Spinal cord (tissue), 10 donors: ENCODE data around the gene TUBGCP3. TPM values are rescaled to one million over a fixed set of nuclear protein-coding genes. Genes with fewer than 3 reads are reported as not detected.

Experiments used
- DNase-seq, 6 donors: peaks; one replicate each; pipeline versions ENCODE4 v3.0.0 to v3.0.0-alpha.2; 2013 to 2015; ENCODE audit warnings: low spot score in 6 of 6, low read depth in 4 of 6
- H3K27ac ChIP-seq: one replicate; pipeline ENCODE4 v1.5.1; 2013; ENCODE audit warnings: low read depth, low read length, control low read depth
- H3K27me3 ChIP-seq: one replicate; pipeline ENCODE4 v1.6.1; 2013; ENCODE audit warnings: low read length; ENCODE audit not compliant: control insufficient read depth, insufficient read depth
- H3K36me3 ChIP-seq: one replicate; pipeline ENCODE4 v1.6.1; 2013; ENCODE audit warnings: low read length; ENCODE audit not compliant: control insufficient read depth, insufficient read depth
- H3K4me1 ChIP-seq: one replicate; pipeline ENCODE4 v1.6.1; 2013; ENCODE audit warnings: low read length; ENCODE audit not compliant: control insufficient read depth, insufficient read depth
- H3K4me3 ChIP-seq: one replicate; pipeline ENCODE4 v1.5.1; 2013; ENCODE audit warnings: low read depth, low read length, control low read depth
- H3K9me3 ChIP-seq: one replicate; pipeline ENCODE4 v1.6.1; 2013; ENCODE audit warnings: low read length; ENCODE audit not compliant: control insufficient read depth, insufficient read depth
- WGBS: methylation state at CpG from one replicate; pipeline ENCODE4 v1.1.5; 2013; ENCODE audit warnings: missing lambda C conversion rate; ENCODE audit not compliant: insufficient coverage; 5-methylcytosine and 5-hydroxymethylcytosine counted together
- polyA plus RNA-seq, 2 donors: library from polyadenylated mRNA; unstranded; fragments of 120-200 nt; gene quantifications; one replicate each; pipeline ENCODE4 v1.2.1, GENCODE V29; 2013; ENCODE audit not compliant: insufficient read length in 2 of 2
- total RNA-seq, 2 donors: library from RNA; depleted of rRNA in 1 of 2; stranded (reverse); fragments of 120-200 nt in 1 of 2; fragments of >200 nt in 1 of 2; gene quantifications; one replicate each; pipeline versions ENCODE4 v1.2.3 to v1.2.4, GENCODE V29; 2013 to 2014
- donor health status: healthy.

TUBGCP3 gene
- total and polyA plus RNA-seq, 4 donors = 23.2 to 40.5 (median 33.5) TPM

- Histone ChIP-seq H3K4me3 (no peak overlapping the region), H3K27me3 (no peaks in the 10 kb centered on the region), H3K27ac (no peak overlapping the region), H3K9me3 (peaks cover 2% of the 10 kb centered on the region), H3K4me1 (no peaks in the 10 kb centered on the region), H3K36me3 (no peaks in the 10 kb centered on the region)
- 96% methylated on average over 5 of the region's 5 CpGs for WGBS
- DNase-seq = no peak
Observed at GRCh38 chr13:112462408-112462807, 125.5 kb downstream of the TUBGCP3 start.

GRCh38 chr13:112457485-112457884 is 130.5 kb downstream of the TUBGCP3 start:
- Histone ChIP-seq H3K27me3 (no peaks in the 10 kb centered on the region), H3K27ac (no peak overlapping the region), H3K36me3 (no peaks in the 10 kb centered on the region), H3K4me1 (no peaks in the 10 kb centered on the region), H3K9me3 (peaks cover 2% of the 10 kb centered on the region), H3K4me3 (no peak overlapping the region)
- 92% methylated on average over 13 of the region's 13 CpGs for WGBS
- no peak for DNase-seq

GRCh38 chr13:112457081-112457480 is 130.9 kb downstream of the TUBGCP3 start:
- Histone ChIP-seq H3K36me3 (no peaks in the 10 kb centered on the region), H3K4me1 (no peaks in the 10 kb centered on the region), H3K27me3 (no peaks in the 10 kb centered on the region), H3K4me3 (no peak overlapping the region), H3K27ac (no peak overlapping the region), H3K9me3 (peaks cover 2% of the 10 kb centered on the region)
- 92% methylated on average over 1 of the region's 9 CpGs for WGBS
- no peak for DNase-seq

GRCh38 chr13:112456138-112457056 is 131.6 kb downstream of the TUBGCP3 start:
- 86% methylated on average over 14 of the region's 22 CpGs for WGBS
- H3K36me3 ChIP-seq = no peaks in the 10 kb centered on the region
- peaks cover 2% of the 10 kb centered on the region for H3K9me3 ChIP-seq
- no peak overlapping the region for H3K4me3 ChIP-seq
- H3K27ac ChIP-seq = no peak overlapping the region
- DNase-seq = no peak
- no peaks in the 10 kb centered on the region for H3K27me3 ChIP-seq
- H3K4me1 ChIP-seq = no peaks in the 10 kb centered on the region

- peaks cover 2% of the 10 kb centered on the region for H3K9me3 ChIP-seq
- DNase-seq = no peak
- H3K4me3 ChIP-seq = no peak overlapping the region
- no peaks in the 10 kb centered on the region for H3K27me3 ChIP-seq
- no peaks in the 10 kb centered on the region for H3K4me1 ChIP-seq
- WGBS = 84% methylated on average over 16 of the region's 17 CpGs
- H3K27ac ChIP-seq = no peak overlapping the region
- no peaks in the 10 kb centered on the region for H3K36me3 ChIP-seq
Observed at GRCh38 chr13:112455476-112456059, 132.4 kb downstream of the TUBGCP3 start.

- no peak overlapping the region for H3K4me3 ChIP-seq
- H3K27me3 ChIP-seq = no peaks in the 10 kb centered on the region
- DNase-seq = no peak
- H3K36me3 ChIP-seq = no peaks in the 10 kb centered on the region
- no peak overlapping the region for H3K27ac ChIP-seq
- 81% methylated on average over 9 of the region's 16 CpGs for WGBS
- H3K4me1 ChIP-seq = no peaks in the 10 kb centered on the region
- peaks cover 2% of the 10 kb centered on the region for H3K9me3 ChIP-seq
Observed at GRCh38 chr13:112454648-112455334, 133.2 kb downstream of the TUBGCP3 start.

- Histone ChIP-seq H3K4me3 (no peak overlapping the region), H3K27me3 (no peaks in the 10 kb centered on the region), H3K9me3 (no peaks in the 10 kb centered on the region), H3K4me1 (no peaks in the 10 kb centered on the region), H3K36me3 (no peaks in the 10 kb centered on the region), H3K27ac (no peak overlapping the region)
- DNase-seq = no peak
- 77% methylated on average over 27 of the region's 30 CpGs for WGBS
Observed at GRCh38 chr13:112453874-112454647, 133.9 kb downstream of the TUBGCP3 start.

- Histone ChIP-seq H3K27ac (no peak overlapping the region), H3K4me1 (no peaks in the 10 kb centered on the region), H3K4me3 (no peak overlapping the region), H3K9me3 (no peaks in the 10 kb centered on the region), H3K36me3 (no peaks in the 10 kb centered on the region), H3K27me3 (no peaks in the 10 kb centered on the region)
- no peak for DNase-seq
- WGBS = 85% methylated on average over 22 of the region's 32 CpGs
Observed at GRCh38 chr13:112453207-112453829, 134.6 kb downstream of the TUBGCP3 start.
